ENCODE results near the gene SSPN.

DNA sequence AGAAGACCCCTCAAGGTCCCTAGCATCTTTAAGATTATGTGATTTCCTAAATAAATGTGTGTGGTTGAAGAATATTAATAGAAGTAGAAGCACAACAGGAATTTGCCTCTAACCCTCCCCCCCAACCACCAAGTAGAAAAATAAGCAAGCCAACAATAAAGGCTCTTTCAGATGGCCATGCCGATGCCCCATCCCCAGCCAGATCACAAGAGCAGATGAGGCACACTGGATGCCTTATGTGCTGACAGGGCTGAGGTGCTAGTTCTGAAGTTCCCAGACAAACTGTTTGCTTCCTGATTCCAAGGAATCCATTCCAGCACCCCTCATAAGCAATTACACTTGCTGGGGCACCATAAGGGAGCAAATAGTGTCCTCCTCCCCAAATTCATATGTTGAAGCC is 90.0 kb downstream of the SSPN start:
- no peak for TF ChIP-seq POLR2A (IDR thresholded peaks at IDR 0.05)
- TF ChIP-seq, protein P1, sequence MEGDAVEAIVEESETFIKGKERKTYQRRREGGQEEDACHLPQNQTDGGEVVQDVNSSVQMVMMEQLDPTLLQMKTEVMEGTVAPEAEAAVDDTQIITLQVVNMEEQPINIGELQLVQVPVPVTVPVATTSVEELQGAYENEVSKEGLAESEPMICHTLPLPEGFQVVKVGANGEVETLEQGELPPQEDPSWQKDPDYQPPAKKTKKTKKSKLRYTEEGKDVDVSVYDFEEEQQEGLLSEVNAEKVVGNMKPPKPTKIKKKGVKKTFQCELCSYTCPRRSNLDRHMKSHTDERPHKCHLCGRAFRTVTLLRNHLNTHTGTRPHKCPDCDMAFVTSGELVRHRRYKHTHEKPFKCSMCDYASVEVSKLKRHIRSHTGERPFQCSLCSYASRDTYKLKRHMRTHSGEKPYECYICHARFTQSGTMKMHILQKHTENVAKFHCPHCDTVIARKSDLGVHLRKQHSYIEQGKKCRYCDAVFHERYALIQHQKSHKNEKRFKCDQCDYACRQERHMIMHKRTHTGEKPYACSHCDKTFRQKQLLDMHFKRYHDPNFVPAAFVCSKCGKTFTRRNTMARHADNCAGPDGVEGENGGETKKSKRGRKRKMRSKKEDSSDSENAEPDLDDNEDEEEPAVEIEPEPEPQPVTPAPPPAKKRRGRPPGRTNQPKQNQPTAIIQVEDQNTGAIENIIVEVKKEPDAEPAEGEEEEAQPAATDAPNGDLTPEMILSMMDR (IDR thresholded peaks at IDR 0.05): no peak
- no peak for TF ChIP-seq EP300 (IDR thresholded peaks at IDR 0.05)
- no peak for TF ChIP-seq POLR2AphosphoS5 (IDR thresholded peaks at IDR 0.05)
